T-helper 2 cell (primary cell): ENCODE results near the gene VWF.
A peak's percentile ranks its signal among the peaks of the same experiment; 100 is the strongest.
"Not testable (repeated sequence)": the region's sequence is repeated elsewhere in the genome, so short reads cannot be mapped to it uniquely, and the experiment has no call there.

ENCODE experiments used
- DNase-seq, 5 experiments: peaks; one replicate each; pipeline versions ENCODE4 v3.0.0 to v3.0.0-alpha.2; 2012 to 2022
- total RNA-seq, 2 donors: gene quantifications; one replicate each; lab custom pipeline; 2026; lab: John Stamatoyannopoulos, UW

VWF gene
- total RNA-seq: 0 to 0.20 reads per million in 2 donors

- no peak for DNase-seq
Measured at GRCh38 chr12:6124411-6125309, at the start of gene VWF. TSS of gene VWF (minus strand) at chr12:6124670. CDS start at chr12:6123196, 1,474 bp downstream.

- DNase-seq: no peak
Measured at GRCh38 chr12:6172862-6173261, 48.4 kb upstream of the VWF start.

- DNase-seq: no peak
Measured at GRCh38 chr12:6172086-6172485, 47.6 kb upstream of the VWF start.

- no peak for DNase-seq
Measured at GRCh38 chr12:6171409-6172015, 47.0 kb upstream of the VWF start.

- DNase-seq: peak in 1 of 5 experiments; percentile 4
Measured at GRCh38 chr12:6167327-6168280, 43.1 kb upstream of the VWF start.

- DNase-seq: no peak
Measured at GRCh38 chr12:6166808-6167207, 42.3 kb upstream of the VWF start.

- DNase-seq: no peak
Measured at GRCh38 chr12:6165395-6165794, 40.9 kb upstream of the VWF start.

- DNase-seq: no peak
Measured at GRCh38 chr12:6163416-6164060, 39.1 kb upstream of the VWF start.

GRCh38 chr12:6161124-6161882 is 36.8 kb upstream of the VWF start:
- DNase-seq: no peak

GRCh38 chr12:6160049-6160649 is 35.7 kb upstream of the VWF start:
- DNase-seq: not testable (repeated sequence)

- DNase-seq: not testable (repeated sequence)
Measured at GRCh38 chr12:6159166-6160011, 34.9 kb upstream of the VWF start.

- DNase-seq: no peak
Measured at GRCh38 chr12:6158749-6159148, 34.3 kb upstream of the VWF start.

GRCh38 chr12:6158255-6158654 is 33.8 kb upstream of the VWF start:
- no peak for DNase-seq

- no peak for DNase-seq
Measured at GRCh38 chr12:6157482-6157881, 33.0 kb upstream of the VWF start.

GRCh38 chr12:6154730-6155459 is 30.4 kb upstream of the VWF start:
- DNase-seq: no peak

- DNase-seq: not testable (repeated sequence)
Measured at GRCh38 chr12:6148722-6149121, 24.3 kb upstream of the VWF start.

- no peak for DNase-seq
Measured at GRCh38 chr12:6148061-6148460, 23.6 kb upstream of the VWF start.

- no peak for DNase-seq
Measured at GRCh38 chr12:6146951-6147350, 22.5 kb upstream of the VWF start.

GRCh38 chr12:6146509-6146908 is 22.0 kb upstream of the VWF start:
- DNase-seq: no peak
